Stimulated activated CD4-positive, alpha-beta T cell treated with anti-CD3 and anti-CD28 coated beads, Interleukin-12 subunit alpha, Interleukin-12 subunit beta, amount 100 ng/mL, for 4 hours (primary cell): ENCODE results near the gene LRRIQ3.

ENCODE experiments used
- DNase-seq: peaks from one replicate; pipeline ENCODE4 v3.0.0-alpha.2; 2020

The LRRIQ3 gene

GRCh38 chr1:74091371-74091770 lies 106.6 kb downstream of the LRRIQ3 start:
- DNase-seq: no peak

- DNase-seq: no peak
Observed at GRCh38 chr1:74083128-74083527, 114.8 kb downstream of the LRRIQ3 start.

GRCh38 chr1:74065081-74065480 lies 132.9 kb downstream of the LRRIQ3 start:
- no peak for DNase-seq

GRCh38 chr1:74057719-74058118 lies 140.3 kb downstream of the LRRIQ3 start:
- no peak for DNase-seq

GRCh38 chr1:74053407-74053806 lies 144.6 kb downstream of the LRRIQ3 start:
- DNase-seq: no peak

GRCh38 chr1:74050386-74050785 lies 147.6 kb downstream of the LRRIQ3 start:
- no peak for DNase-seq

GRCh38 chr1:74038042-74038441 lies 159.9 kb downstream of the LRRIQ3 start:
- no peak for DNase-seq

- no peak for DNase-seq
Observed at GRCh38 chr1:74012583-74012982, 185.4 kb downstream of the LRRIQ3 start.

GRCh38 chr1:74011736-74012135 lies 186.2 kb downstream of the LRRIQ3 start:
- no peak for DNase-seq

GRCh38 chr1:74010206-74010605 lies 187.8 kb downstream of the LRRIQ3 start:
- no peak for DNase-seq

- DNase-seq: no peak
Observed at GRCh38 chr1:74005533-74005932, 192.4 kb downstream of the LRRIQ3 start.

GRCh38 chr1:74003806-74004205 lies 194.2 kb downstream of the LRRIQ3 start:
- no peak for DNase-seq

GRCh38 chr1:73998348-73998959 lies 199.5 kb downstream of the LRRIQ3 start:
- no peak for DNase-seq

GRCh38 chr1:73980324-73981040 lies 217.5 kb downstream of the LRRIQ3 start:
- no peak for DNase-seq

- no peak for DNase-seq
Observed at GRCh38 chr1:73979684-73980083, 218.3 kb downstream of the LRRIQ3 start.

- DNase-seq: no peak
Observed at GRCh38 chr1:73978964-73979363, 219.0 kb downstream of the LRRIQ3 start.
